Epithelial cell of esophagus (primary cell): ENCODE data around the gene SNCB.

Experiments
- DNase-seq: peaks from one replicate; pipeline ENCODE4 v3.0.0; 2010; ENCODE audit warnings: low read depth
- H3K4me3 ChIP-seq: 2 replicates; pipeline ENCODE4 v1.5.1; 2011; ENCODE audit warnings: mild to moderate bottlenecking, low read length, control low read depth
- TF ChIP-seq, protein P1 (sequence below): IDR thresholded peaks from 2 replicates; pipeline ENCODE4 v1.5.1; 2011; ENCODE audit warnings: low read depth, mild to moderate bottlenecking, low read length, control low read depth, inconsistent platforms; ENCODE audit not compliant: insufficient read depth; ENCODE audit errors: missing control alignments

The SNCB gene

DNA sequence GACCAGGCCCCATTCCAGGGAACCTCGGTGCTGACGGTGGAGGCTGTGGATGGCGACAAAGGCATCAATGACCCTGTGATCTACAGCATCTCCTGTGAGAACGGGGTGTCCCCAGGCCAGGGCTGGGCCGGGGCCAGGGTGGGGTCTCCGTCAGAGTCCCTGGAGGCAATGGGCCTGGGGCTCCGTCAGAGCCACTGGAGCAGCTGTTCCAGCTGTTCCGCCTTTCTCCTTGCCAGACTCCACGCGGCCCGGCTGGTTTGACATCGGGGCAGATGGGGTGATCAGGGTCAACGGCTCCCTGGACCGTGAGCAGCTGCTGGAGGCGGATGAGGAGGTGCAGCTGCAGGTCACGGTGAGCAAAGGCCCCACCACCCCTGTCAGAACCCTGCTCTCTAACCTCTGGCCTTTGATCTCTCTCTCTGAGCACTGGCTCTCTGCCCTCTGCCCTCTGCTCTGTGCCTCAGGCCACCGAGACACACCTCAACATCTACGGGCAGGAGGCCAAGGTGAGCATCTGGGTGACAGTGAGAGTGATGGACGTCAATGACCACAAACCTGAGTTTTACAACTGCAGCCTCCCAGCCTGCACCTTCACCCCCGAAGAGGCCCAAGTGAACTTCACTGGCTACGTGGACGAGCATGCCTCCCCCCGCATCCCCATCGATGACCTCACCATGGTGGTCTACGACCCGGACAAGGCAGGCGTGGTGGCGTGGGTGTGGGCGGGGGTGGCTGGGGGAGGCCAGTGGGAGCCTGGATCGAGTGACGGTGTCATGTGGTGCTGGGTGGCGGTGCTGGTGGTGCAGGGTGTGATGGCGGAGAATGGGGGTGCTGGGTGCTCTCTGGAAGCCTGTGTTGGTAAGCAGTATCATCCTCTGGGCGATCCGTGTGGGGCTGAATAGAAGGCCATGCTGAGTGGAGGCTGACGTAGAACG is 54.6 kb downstream of the SNCB start:
- H3K4me3 ChIP-seq = no peak overlapping the region
- no peak for DNase-seq
- TF ChIP-seq, protein P1, sequence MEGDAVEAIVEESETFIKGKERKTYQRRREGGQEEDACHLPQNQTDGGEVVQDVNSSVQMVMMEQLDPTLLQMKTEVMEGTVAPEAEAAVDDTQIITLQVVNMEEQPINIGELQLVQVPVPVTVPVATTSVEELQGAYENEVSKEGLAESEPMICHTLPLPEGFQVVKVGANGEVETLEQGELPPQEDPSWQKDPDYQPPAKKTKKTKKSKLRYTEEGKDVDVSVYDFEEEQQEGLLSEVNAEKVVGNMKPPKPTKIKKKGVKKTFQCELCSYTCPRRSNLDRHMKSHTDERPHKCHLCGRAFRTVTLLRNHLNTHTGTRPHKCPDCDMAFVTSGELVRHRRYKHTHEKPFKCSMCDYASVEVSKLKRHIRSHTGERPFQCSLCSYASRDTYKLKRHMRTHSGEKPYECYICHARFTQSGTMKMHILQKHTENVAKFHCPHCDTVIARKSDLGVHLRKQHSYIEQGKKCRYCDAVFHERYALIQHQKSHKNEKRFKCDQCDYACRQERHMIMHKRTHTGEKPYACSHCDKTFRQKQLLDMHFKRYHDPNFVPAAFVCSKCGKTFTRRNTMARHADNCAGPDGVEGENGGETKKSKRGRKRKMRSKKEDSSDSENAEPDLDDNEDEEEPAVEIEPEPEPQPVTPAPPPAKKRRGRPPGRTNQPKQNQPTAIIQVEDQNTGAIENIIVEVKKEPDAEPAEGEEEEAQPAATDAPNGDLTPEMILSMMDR = no peak

GRCh38 chr5:176575066-176575465 is 55.3 kb downstream of the SNCB start:
- no peak overlapping the region for H3K4me3 ChIP-seq
- DNase-seq = no peak
- TF ChIP-seq, protein P1 = no peak

DNA sequence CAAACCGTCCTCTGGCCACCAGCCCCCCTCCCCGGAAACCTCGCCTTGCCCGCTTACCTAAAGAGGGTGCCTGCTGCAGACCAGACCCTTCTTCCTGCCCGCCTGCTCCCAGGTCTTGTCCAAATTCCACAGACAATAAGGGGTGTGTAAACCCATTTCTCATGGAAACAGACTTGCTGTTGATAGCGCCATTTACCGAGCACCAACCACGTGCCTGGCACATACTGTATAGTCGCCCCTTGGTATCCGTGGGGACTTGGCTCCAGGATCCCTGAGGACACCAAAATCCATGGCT is 56.1 kb downstream of the SNCB start:
- no peak overlapping the region for H3K4me3 ChIP-seq
- TF ChIP-seq, protein P1 = no peak
- DNase-seq = no peak

DNA sequence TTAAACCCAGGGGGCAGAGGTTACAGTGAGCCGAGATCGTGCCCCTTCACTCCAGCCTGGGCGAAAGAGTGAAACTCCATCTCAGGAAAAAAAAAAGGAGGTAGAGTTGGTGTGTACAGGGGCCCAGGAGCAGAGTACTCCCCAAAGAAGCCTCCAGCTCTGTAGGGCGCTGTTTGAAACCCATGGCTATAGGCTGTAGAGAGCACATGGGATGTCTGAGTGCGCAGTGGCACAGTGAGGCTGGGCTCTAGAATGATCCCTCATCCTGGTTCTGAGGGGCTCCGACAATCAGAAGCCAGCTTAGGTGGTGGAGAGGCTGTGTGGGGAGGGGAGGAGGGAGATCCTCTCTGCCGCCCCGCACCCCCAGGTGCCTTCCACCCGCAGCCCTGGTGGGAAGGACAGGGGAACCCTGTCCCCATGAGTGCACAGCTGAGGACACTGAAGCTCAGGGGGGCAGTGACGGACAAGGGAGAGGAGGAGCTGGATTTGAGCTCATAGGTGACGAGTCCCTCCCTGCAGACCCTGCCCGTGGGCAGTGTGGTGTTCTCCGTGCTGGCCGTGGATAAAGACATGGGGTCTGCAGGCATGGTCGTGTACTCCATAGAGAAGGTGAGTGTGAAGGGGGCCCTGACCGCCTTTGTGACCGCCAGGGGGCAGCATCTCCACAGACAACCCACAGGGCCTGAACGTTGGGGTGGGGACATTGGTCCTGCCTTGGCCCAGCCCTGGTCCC is 56.6 kb downstream of the SNCB start:
- H3K4me3 ChIP-seq = no peak overlapping the region
- TF ChIP-seq, protein P1 = peak; percentile 72
- DNase-seq = peak; percentile 55
